HEK293 (cell line): Measurements from ENCODE around the gene TRAF2.

ENCODE experiments used
- BCL11B ChIP-seq: fragments of 450-650 bp; formaldehyde crosslinking; IDR thresholded peaks from 2 replicates; pipeline ENCODE4 v1.5.1; 2016; ENCODE audit warnings: low read depth, missing biosample characterization, missing genetic modification characterization
- HOXC10 ChIP-seq: sonication (generic); formaldehyde crosslinking; IDR thresholded peaks from 2 replicates; pipeline ENCODE4 v1.8.1; 2023; ENCODE audit warnings: mild to moderate bottlenecking, missing genetic modification reagents
- WT1 ChIP-seq: fragments of 450-650 bp; formaldehyde crosslinking; IDR thresholded peaks from 2 replicates; pipeline ENCODE4 v1.5.1; 2016; ENCODE audit warnings: missing biosample characterization, missing genetic modification characterization
- ZBTB17 ChIP-seq: fragments of 450-650 bp; formaldehyde crosslinking; IDR thresholded peaks from 2 replicates; pipeline ENCODE4 v1.5.1; 2016; ENCODE audit warnings: missing biosample characterization, missing genetic modification characterization
- ZEB2 ChIP-seq: fragments of 450-650 bp; formaldehyde crosslinking; IDR thresholded peaks from 2 replicates; pipeline ENCODE4 v1.5.1; 2016; ENCODE audit warnings: missing biosample characterization, missing genetic modification characterization
- ZNF140 ChIP-seq: fragments of 450-650 bp; formaldehyde crosslinking; IDR thresholded peaks from 2 replicates; pipeline ENCODE4 v1.5.1; 2016; ENCODE audit warnings: missing biosample characterization, missing genetic modification characterization
- ZNF2 ChIP-seq: fragments of 450-650 bp; formaldehyde crosslinking; IDR thresholded peaks from 2 replicates; pipeline ENCODE4 v1.5.1; 2016; ENCODE audit warnings: missing biosample characterization, missing genetic modification characterization
- ZNF221 ChIP-seq: fragments of 450-650 bp; formaldehyde crosslinking; IDR thresholded peaks from 2 replicates; pipeline ENCODE4 v1.5.1; 2017; ENCODE audit warnings: missing biosample characterization, missing genetic modification characterization, borderline replicate concordance
- ZNF274 ChIP-seq, 2 experiments: fragments of 200-500 bp in 1 of 2; fragments of 450-650 bp in 1 of 2; sonication (Bioruptor generic) in 1 of 2; formaldehyde crosslinking in 1 of 2; IDR thresholded peaks; 2 replicates each; pipeline versions ENCODE4 v1.5.1 to v1.6.1; 2014 to 2016; ENCODE audit warnings: borderline replicate concordance in 1 of 2, inconsistent platforms in 1 of 2, low read length in 1 of 2, missing biosample characterization in 1 of 2, missing genetic modification characterization in 1 of 2
- ZNF311 ChIP-seq: fragments of 450-650 bp; formaldehyde crosslinking; IDR thresholded peaks from 2 replicates; pipeline ENCODE4 v1.5.1; 2017; ENCODE audit warnings: missing biosample characterization, missing genetic modification characterization, borderline replicate concordance
- ZNF341 ChIP-seq: fragments of 450-650 bp; formaldehyde crosslinking; IDR thresholded peaks from 2 replicates; pipeline ENCODE4; 2016; ENCODE audit warnings: low read depth, missing biosample characterization, missing genetic modification characterization
- ZNF404 ChIP-seq: fragments of 450-650 bp; formaldehyde crosslinking; IDR thresholded peaks from 2 replicates; pipeline ENCODE4 v1.5.1; 2017; ENCODE audit warnings: missing biosample characterization, missing genetic modification characterization
- ZNF416 ChIP-seq: fragments of 450-650 bp; formaldehyde crosslinking; IDR thresholded peaks from 2 replicates; pipeline ENCODE4 v1.5.1; 2016; ENCODE audit warnings: missing biosample characterization, missing genetic modification characterization
- ZNF473 ChIP-seq: fragments of 450-650 bp; formaldehyde crosslinking; IDR thresholded peaks from 2 replicates; pipeline ENCODE4 v1.5.1; 2017; ENCODE audit warnings: missing biosample characterization, missing genetic modification characterization
- ZNF544 ChIP-seq: fragments of 450-650 bp; formaldehyde crosslinking; IDR thresholded peaks from 2 replicates; pipeline ENCODE4 v1.5.0; 2017; ENCODE audit warnings: missing biosample characterization, missing genetic modification characterization
- ZNF596 ChIP-seq: fragments of 450-650 bp; IDR thresholded peaks from 2 replicates; pipeline ENCODE4 v1.5.0; 2018; ENCODE audit warnings: missing biosample characterization, mild to moderate bottlenecking, missing genetic modification characterization, moderate library complexity
- ZNF600 ChIP-seq: fragments of 450-650 bp; formaldehyde crosslinking; IDR thresholded peaks from 2 replicates; pipeline ENCODE4 v1.5.1; 2016; ENCODE audit warnings: missing biosample characterization, missing genetic modification characterization
- ZNF623 ChIP-seq: fragments of 450-650 bp; formaldehyde crosslinking; IDR thresholded peaks from 2 replicates; pipeline ENCODE4 v1.5.1; 2016; ENCODE audit warnings: missing biosample characterization, missing genetic modification characterization
- ZNF626 ChIP-seq: fragments of 450-650 bp; sonication (Bioruptor Pico); formaldehyde crosslinking; IDR thresholded peaks from 2 replicates; pipeline ENCODE4 v1.5.1; 2018; ENCODE audit warnings: missing biosample characterization, missing genetic modification characterization, inconsistent platforms
- ZNF707 ChIP-seq: fragments of 450-650 bp; formaldehyde crosslinking; IDR thresholded peaks from 2 replicates; pipeline ENCODE4 v1.5.1; 2016; ENCODE audit warnings: missing biosample characterization, missing genetic modification characterization
- ZNF791 ChIP-seq: fragments of 450-650 bp; formaldehyde crosslinking; IDR thresholded peaks from 2 replicates; pipeline ENCODE4 v1.5.1; 2016; ENCODE audit warnings: missing biosample characterization, missing genetic modification characterization
- ZNF830 ChIP-seq: fragments of 450-650 bp; IDR thresholded peaks from 2 replicates; pipeline ENCODE4 v1.5.0; 2018; ENCODE audit warnings: missing biosample characterization, missing genetic modification characterization, low read depth, mild to moderate bottlenecking, moderate library complexity
- TF ChIP-seq, protein P1 (sequence below): fragments of 450-650 bp; formaldehyde crosslinking; IDR thresholded peaks from 2 replicates; pipeline ENCODE4 v1.5.1; 2016; ENCODE audit warnings: missing biosample characterization, missing genetic modification characterization
- TF ChIP-seq, protein P2 (sequence below): fragments of 450-650 bp; formaldehyde crosslinking; IDR thresholded peaks from 2 replicates; pipeline ENCODE4 v1.5.1; 2017; ENCODE audit warnings: missing biosample characterization, missing genetic modification characterization
- TF ChIP-seq, protein P3 (sequence below): fragments of 450-650 bp; formaldehyde crosslinking; IDR thresholded peaks from 2 replicates; pipeline ENCODE4 v1.5.1; 2016; ENCODE audit warnings: missing biosample characterization, missing genetic modification characterization
- TF ChIP-seq, protein P4 (sequence below): fragments of 450-650 bp; formaldehyde crosslinking; IDR thresholded peaks from 2 replicates; pipeline ENCODE4 v1.5.1; 2016; ENCODE audit warnings: missing biosample characterization, missing genetic modification characterization, borderline replicate concordance
- TF ChIP-seq, protein P5 (sequence below): fragments of 450-650 bp; formaldehyde crosslinking; conservative IDR thresholded peaks from 2 replicates; pipeline ENCODE4 v1.5.1; 2016; ENCODE audit warnings: low read depth, missing biosample characterization, missing genetic modification characterization

Gene TRAF2

DNA sequence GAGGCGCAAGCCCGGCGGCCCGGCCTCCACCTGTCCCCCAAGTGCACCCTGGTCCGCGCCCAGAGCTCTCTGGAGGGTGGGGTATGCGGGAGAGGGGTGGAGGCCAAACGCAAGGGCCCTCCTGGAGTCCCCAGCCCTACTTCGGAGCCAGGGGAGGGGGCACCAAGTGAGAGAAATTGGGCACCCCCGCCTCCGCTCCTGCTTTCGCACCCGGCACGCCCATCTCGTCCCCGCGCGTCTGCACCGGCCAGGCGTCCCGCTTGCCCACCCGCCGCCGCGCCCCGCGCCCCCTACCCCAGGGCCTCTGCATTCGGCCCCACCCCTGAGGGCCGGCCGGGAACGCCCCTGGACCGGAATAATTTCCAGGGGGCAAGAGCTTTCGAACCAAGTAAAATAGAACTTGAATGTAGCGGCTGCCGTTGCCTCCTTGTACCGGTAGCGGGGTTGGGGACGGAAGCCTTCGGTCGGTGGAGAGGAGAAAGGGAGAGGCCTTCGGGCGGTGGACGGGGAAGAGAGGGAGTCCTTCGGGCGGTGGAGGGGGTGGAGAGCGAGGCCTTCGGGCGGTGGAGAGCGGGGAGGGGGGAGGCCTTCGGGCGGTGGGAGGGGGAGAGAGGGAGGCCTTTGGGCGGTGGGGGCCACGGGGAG lies 37.8 kb upstream of the TRAF2 start (continued):
- TF ChIP-seq, protein P1, sequence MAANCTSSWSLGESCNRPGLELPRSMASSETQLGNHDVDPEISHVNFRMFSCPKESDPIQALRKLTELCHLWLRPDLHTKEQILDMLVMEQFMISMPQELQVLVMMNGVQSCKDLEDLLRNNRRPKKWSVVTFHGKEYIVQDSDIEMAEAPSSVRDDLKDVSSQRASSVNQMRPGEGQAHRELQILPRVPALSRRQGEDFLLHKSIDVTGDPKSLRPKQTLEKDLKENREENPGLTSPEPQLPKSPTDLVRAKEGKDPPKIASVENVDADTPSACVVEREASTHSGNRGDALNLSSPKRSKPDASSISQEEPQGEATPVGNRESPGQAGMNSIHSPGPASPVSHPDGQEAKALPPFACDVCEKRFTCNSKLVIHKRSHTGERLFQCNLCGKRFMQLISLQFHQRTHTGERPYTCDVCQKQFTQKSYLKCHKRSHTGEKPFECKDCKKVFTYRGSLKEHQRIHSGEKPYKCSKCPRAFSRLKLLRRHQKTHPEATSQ (tag by site-specific recombination) = no peak
- TF ChIP-seq ZNF830 (tag by site-specific recombination) (no peak), ZNF274 (IDR thresholded peaks at IDR 0.05; ENCODE audit: low read length) (no peak), ZNF274 (tag by site-specific recombination; IDR thresholded peaks at IDR 0.05; ENCODE audit: borderline replicate concordance) (no peak), ZNF791 (tag by site-specific recombination) (no peak), ZNF600 (tag by site-specific recombination) (no peak), ZNF404 (tag by site-specific recombination) (no peak), BCL11B (no peak; the same call in 1 of the 2 replicates), ZBTB17 (tag by site-specific recombination) (no peak), WT1 (tag by site-specific recombination) (no peak), ZNF626 (tag by site-specific recombination) (no peak), ZNF544 (tag by site-specific recombination) (no peak), ZNF221 (no peak), ZNF707 (tag by site-specific recombination) (no peak), ZNF596 (no peak), ZNF311 (tag by site-specific recombination) (no peak), HOXC10 (CRISPR knock-in tag) (no peak), ZNF473 (tag by site-specific recombination) (no peak), ZNF416 (tag by site-specific recombination) (no peak), ZEB2 (no peak), ZNF341 (tag by site-specific recombination) (peak; percentile 7; the same call in 1 of the 2 replicates), ZNF2 (tag by site-specific recombination) (no peak), ZNF623 (tag by site-specific recombination) (no peak), ZNF140 (tag by site-specific recombination) (no peak)
- TF ChIP-seq, protein P2, sequence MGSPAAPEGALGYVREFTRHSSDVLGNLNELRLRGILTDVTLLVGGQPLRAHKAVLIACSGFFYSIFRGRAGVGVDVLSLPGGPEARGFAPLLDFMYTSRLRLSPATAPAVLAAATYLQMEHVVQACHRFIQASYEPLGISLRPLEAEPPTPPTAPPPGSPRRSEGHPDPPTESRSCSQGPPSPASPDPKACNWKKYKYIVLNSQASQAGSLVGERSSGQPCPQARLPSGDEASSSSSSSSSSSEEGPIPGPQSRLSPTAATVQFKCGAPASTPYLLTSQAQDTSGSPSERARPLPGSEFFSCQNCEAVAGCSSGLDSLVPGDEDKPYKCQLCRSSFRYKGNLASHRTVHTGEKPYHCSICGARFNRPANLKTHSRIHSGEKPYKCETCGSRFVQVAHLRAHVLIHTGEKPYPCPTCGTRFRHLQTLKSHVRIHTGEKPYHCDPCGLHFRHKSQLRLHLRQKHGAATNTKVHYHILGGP (tag by site-specific recombination) = no peak
- TF ChIP-seq, protein P3, sequence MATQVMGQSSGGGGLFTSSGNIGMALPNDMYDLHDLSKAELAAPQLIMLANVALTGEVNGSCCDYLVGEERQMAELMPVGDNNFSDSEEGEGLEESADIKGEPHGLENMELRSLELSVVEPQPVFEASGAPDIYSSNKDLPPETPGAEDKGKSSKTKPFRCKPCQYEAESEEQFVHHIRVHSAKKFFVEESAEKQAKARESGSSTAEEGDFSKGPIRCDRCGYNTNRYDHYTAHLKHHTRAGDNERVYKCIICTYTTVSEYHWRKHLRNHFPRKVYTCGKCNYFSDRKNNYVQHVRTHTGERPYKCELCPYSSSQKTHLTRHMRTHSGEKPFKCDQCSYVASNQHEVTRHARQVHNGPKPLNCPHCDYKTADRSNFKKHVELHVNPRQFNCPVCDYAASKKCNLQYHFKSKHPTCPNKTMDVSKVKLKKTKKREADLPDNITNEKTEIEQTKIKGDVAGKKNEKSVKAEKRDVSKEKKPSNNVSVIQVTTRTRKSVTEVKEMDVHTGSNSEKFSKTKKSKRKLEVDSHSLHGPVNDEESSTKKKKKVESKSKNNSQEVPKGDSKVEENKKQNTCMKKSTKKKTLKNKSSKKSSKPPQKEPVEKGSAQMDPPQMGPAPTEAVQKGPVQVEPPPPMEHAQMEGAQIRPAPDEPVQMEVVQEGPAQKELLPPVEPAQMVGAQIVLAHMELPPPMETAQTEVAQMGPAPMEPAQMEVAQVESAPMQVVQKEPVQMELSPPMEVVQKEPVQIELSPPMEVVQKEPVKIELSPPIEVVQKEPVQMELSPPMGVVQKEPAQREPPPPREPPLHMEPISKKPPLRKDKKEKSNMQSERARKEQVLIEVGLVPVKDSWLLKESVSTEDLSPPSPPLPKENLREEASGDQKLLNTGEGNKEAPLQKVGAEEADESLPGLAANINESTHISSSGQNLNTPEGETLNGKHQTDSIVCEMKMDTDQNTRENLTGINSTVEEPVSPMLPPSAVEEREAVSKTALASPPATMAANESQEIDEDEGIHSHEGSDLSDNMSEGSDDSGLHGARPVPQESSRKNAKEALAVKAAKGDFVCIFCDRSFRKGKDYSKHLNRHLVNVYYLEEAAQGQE = no peak
- TF ChIP-seq, protein P4, sequence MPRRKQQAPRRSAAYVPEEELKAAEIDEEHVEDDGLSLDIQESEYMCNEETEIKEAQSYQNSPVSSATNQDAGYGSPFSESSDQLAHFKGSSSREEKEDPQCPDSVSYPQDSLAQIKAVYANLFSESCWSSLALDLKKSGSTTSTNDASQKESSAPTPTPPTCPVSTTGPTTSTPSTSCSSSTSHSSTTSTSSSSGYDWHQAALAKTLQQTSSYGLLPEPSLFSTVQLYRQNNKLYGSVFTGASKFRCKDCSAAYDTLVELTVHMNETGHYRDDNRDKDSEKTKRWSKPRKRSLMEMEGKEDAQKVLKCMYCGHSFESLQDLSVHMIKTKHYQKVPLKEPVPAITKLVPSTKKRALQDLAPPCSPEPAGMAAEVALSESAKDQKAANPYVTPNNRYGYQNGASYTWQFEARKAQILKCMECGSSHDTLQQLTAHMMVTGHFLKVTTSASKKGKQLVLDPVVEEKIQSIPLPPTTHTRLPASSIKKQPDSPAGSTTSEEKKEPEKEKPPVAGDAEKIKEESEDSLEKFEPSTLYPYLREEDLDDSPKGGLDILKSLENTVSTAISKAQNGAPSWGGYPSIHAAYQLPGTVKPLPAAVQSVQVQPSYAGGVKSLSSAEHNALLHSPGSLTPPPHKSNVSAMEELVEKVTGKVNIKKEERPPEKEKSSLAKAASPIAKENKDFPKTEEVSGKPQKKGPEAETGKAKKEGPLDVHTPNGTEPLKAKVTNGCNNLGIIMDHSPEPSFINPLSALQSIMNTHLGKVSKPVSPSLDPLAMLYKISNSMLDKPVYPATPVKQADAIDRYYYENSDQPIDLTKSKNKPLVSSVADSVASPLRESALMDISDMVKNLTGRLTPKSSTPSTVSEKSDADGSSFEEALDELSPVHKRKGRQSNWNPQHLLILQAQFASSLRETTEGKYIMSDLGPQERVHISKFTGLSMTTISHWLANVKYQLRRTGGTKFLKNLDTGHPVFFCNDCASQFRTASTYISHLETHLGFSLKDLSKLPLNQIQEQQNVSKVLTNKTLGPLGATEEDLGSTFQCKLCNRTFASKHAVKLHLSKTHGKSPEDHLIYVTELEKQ (tag by site-specific recombination) = no peak
- TF ChIP-seq, protein P5, sequence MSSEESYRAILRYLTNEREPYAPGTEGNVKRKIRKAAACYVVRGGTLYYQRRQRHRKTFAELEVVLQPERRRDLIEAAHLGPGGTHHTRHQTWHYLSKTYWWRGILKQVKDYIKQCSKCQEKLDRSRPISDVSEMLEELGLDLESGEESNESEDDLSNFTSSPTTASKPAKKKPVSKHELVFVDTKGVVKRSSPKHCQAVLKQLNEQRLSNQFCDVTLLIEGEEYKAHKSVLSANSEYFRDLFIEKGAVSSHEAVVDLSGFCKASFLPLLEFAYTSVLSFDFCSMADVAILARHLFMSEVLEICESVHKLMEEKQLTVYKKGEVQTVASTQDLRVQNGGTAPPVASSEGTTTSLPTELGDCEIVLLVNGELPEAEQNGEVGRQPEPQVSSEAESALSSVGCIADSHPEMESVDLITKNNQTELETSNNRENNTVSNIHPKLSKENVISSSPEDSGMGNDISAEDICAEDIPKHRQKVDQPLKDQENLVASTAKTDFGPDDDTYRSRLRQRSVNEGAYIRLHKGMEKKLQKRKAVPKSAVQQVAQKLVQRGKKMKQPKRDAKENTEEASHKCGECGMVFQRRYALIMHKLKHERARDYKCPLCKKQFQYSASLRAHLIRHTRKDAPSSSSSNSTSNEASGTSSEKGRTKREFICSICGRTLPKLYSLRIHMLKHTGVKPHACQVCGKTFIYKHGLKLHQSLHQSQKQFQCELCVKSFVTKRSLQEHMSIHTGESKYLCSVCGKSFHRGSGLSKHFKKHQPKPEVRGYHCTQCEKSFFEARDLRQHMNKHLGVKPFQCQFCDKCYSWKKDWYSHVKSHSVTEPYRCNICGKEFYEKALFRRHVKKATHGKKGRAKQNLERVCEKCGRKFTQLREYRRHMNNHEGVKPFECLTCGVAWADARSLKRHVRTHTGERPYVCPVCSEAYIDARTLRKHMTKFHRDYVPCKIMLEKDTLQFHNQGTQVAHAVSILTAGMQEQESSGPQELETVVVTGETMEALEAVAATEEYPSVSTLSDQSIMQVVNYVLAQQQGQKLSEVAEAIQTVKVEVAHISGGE (tag by site-specific recombination) = no peak; the same call in 1 of the 2 replicates
